SK-N-SH treated with all-trans-retinoic acid at 6 μM for 48 hours (cell line): ENCODE results near the gene NDUFB5.

Experiments
- ATAC-seq: fragments of 200-7000 bp; cut with Tn5 transposase; 3 replicates; pipeline ENCODE4 v1.9.1; 2020; ENCODE audit warnings: mild to moderate bottlenecking, moderate library complexity
- ARNTL ChIP-seq: fragments of 450-650 bp; formaldehyde crosslinking; IDR thresholded peaks from 2 replicates; pipeline ENCODE4 v1.5.0; 2020; ENCODE audit warnings: low read depth, mild to moderate bottlenecking, moderate library complexity, borderline replicate concordance
- BACH2 ChIP-seq: fragments of 250-450 bp; sonication (Bioruptor Pico); IDR thresholded peaks from 2 replicates; pipeline ENCODE4 v1.9.0; 2021; ENCODE audit warnings: mild to moderate bottlenecking, borderline replicate concordance
- CREB5 ChIP-seq: fragments of 250-450 bp; sonication (Bioruptor Pico); IDR thresholded peaks from 2 replicates; pipeline ENCODE4 v1.5.1; 2020; ENCODE audit warnings: low read depth, mild to moderate bottlenecking, moderate library complexity
- CSDC2 ChIP-seq: fragments of 250-450 bp; sonication (Bioruptor Pico); IDR thresholded peaks from 2 replicates; pipeline ENCODE4 v1.5.0; 2020; ENCODE audit warnings: mild to moderate bottlenecking, moderate library complexity
- ESRRG ChIP-seq: fragments of 250-450 bp; sonication (Bioruptor Pico); IDR thresholded peaks from 2 replicates; pipeline ENCODE4 v1.6.1; 2021; ENCODE audit warnings: mild to moderate bottlenecking
- ISL1 ChIP-seq: fragments of 250-450 bp; sonication (Bioruptor Pico); IDR thresholded peaks from 2 replicates; pipeline ENCODE4 v2.1.2; 2022; ENCODE audit warnings: mild to moderate bottlenecking, moderate library complexity
- OSR1 ChIP-seq: fragments of 250-450 bp; sonication (Bioruptor Pico); IDR thresholded peaks from 2 replicates; pipeline ENCODE4 v1.8.0; 2022; ENCODE audit warnings: moderate library complexity, mild to moderate bottlenecking, inconsistent platforms
- POU6F1 ChIP-seq: fragments of 250-450 bp; sonication (Bioruptor Pico); IDR thresholded peaks from 2 replicates; pipeline ENCODE4 v1.8.0; 2021; ENCODE audit warnings: low read depth, mild to moderate bottlenecking, moderate library complexity, borderline replicate concordance
- PPARA ChIP-seq: fragments of 250-450 bp; sonication (Bioruptor Pico); IDR thresholded peaks from 2 replicates; pipeline ENCODE4 v1.5.0; 2020; ENCODE audit warnings: mild to moderate bottlenecking, borderline replicate concordance
- SNAI2 ChIP-seq: fragments of 250-450 bp; sonication (Bioruptor Pico); IDR thresholded peaks from 2 replicates; pipeline ENCODE4 v1.5.0; 2020; ENCODE audit warnings: mild to moderate bottlenecking, moderate library complexity
- TCF4 ChIP-seq: fragments of 250-450 bp; sonication (Bioruptor Pico); IDR thresholded peaks from 2 replicates; pipeline ENCODE4 v1.8.0; 2021; ENCODE audit warnings: mild to moderate bottlenecking, moderate library complexity, borderline replicate concordance
- TOX ChIP-seq: fragments of 250-450 bp; sonication (Bioruptor Pico); IDR thresholded peaks from 2 replicates; pipeline ENCODE4 v1.8.0; 2021; ENCODE audit warnings: mild to moderate bottlenecking, moderate library complexity, borderline replicate concordance
- TSHZ2 ChIP-seq: fragments of 250-450 bp; sonication (Bioruptor Pico); IDR thresholded peaks from 2 replicates; pipeline ENCODE4 v1.5.0; 2020; ENCODE audit warnings: mild to moderate bottlenecking, moderate library complexity
- ZFP3 ChIP-seq: fragments of 250-450 bp; sonication (Bioruptor Pico); IDR thresholded peaks from 2 replicates; pipeline ENCODE4 v1.5.0; 2020; ENCODE audit warnings: mild to moderate bottlenecking, moderate library complexity
- ZFP30 ChIP-seq: fragments of 450-650 bp; formaldehyde crosslinking; IDR thresholded peaks from 2 replicates; pipeline ENCODE4 v1.5.0; 2022; ENCODE audit warnings: mild to moderate bottlenecking, moderate library complexity
- ZNF70 ChIP-seq: fragments of 450-650 bp; formaldehyde crosslinking; IDR thresholded peaks from 2 replicates; pipeline ENCODE4 v1.5.0; 2020; ENCODE audit warnings: mild to moderate bottlenecking, moderate library complexity

The NDUFB5 gene

GRCh38 chr3:179604321-179605078 lies at the start of gene NDUFB5, which contains the start of gene MRPL47:
Gene NDUFB5, plus strand, starts transcription at chr3:179604794. Its CDS starts 22 bp downstream, at chr3:179604816.
Gene MRPL47, minus strand, starts transcription at chr3:179604638. Its CDS starts 14 bp downstream, at chr3:179604624.
- TF ChIP-seq ZFP3 (CRISPR knock-in tag) (0 out of 2 replicates have a peak, but pooled peaks have one; percentile 32), CSDC2 (CRISPR knock-in tag) (no peak), POU6F1 (CRISPR knock-in tag) (no peak)
- TF ChIP-seq, all 23 proteins: peak for 1
- peak; percentile 100 for ATAC-seq

- no peak for ATAC-seq
- TF ChIP-seq BACH2 (CRISPR knock-in tag) (no peak), TSHZ2 (CRISPR knock-in tag) (no peak), PPARA (CRISPR knock-in tag) (no peak), ZFP3 (CRISPR knock-in tag) (no peak), SNAI2 (CRISPR knock-in tag) (no peak), ZNF70 (CRISPR knock-in tag) (no peak), OSR1 (CRISPR knock-in tag) (no peak), TOX (CRISPR knock-in tag) (no peak), ZFP30 (CRISPR knock-in tag) (no peak)
These were observed 45.7 kb upstream of the NDUFB5 start for GRCh38 chr3:179558742-179559364.

GRCh38 chr3:179560791-179561190 lies 43.8 kb upstream of the NDUFB5 start:
- TF ChIP-seq CSDC2 (CRISPR knock-in tag): no peak
- TF ChIP-seq CREB5 (CRISPR knock-in tag): no peak
- no peak for TF ChIP-seq ESRRG (CRISPR knock-in tag)
- no peak for TF ChIP-seq TCF4 (CRISPR knock-in tag)
- TF ChIP-seq ARNTL (CRISPR knock-in tag): no peak
- no peak for TF ChIP-seq TSHZ2 (CRISPR knock-in tag)
- TF ChIP-seq ZNF70 (CRISPR knock-in tag): no peak
- no peak for TF ChIP-seq BACH2 (CRISPR knock-in tag)
- TF ChIP-seq POU6F1 (CRISPR knock-in tag): no peak
- TF ChIP-seq OSR1 (CRISPR knock-in tag): no peak
- TF ChIP-seq TOX (CRISPR knock-in tag): no peak
- TF ChIP-seq ISL1 (CRISPR knock-in tag): no peak
- ATAC-seq: no peak
